ENCODE results near the gene SPTBN1.

DNA sequence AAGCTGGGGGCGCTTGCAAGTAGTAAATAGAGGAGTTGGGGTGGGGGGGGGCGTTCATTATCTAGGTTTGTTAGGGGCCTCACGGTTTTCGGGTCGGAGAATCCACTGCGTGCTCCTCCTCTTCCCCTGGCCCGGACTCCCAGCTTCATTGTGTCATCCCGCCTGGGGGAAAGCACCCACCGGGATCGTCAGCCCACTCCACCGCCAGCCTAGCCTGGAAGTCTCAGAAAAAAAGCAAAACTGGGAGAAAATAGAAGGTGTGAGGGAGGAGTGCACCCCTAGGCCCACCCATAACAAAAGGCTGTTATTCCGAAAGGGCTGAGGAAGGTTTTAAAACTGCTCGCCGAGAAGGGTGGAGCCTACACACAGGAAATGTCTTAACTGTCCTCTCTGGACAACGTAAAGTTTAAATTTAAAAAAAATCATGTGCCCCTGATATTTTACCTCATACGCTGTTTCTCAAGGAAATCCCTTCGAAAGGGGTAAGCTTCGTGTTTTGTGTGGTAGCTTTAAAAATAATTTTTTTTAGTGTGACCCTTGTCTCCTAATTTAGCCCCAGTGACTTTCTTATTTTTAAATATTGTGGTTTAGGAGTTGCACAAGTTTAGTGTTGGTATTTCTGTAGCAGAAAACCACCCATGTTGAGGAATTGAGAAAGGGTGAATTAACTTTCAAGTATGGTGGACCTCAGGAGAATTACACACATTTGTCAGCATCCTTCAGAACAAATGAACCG is 104.2 kb downstream of the SPTBN1 start:
- TF ChIP-seq, protein P1, sequence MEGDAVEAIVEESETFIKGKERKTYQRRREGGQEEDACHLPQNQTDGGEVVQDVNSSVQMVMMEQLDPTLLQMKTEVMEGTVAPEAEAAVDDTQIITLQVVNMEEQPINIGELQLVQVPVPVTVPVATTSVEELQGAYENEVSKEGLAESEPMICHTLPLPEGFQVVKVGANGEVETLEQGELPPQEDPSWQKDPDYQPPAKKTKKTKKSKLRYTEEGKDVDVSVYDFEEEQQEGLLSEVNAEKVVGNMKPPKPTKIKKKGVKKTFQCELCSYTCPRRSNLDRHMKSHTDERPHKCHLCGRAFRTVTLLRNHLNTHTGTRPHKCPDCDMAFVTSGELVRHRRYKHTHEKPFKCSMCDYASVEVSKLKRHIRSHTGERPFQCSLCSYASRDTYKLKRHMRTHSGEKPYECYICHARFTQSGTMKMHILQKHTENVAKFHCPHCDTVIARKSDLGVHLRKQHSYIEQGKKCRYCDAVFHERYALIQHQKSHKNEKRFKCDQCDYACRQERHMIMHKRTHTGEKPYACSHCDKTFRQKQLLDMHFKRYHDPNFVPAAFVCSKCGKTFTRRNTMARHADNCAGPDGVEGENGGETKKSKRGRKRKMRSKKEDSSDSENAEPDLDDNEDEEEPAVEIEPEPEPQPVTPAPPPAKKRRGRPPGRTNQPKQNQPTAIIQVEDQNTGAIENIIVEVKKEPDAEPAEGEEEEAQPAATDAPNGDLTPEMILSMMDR (IDR thresholded peaks at IDR 0.05) = peak in 4 of 6 experiments; percentile 21 to 56 (median 32)
- peak in 1 of 2 donors; percentile 68 for TF ChIP-seq POLR2A (IDR thresholded peaks at IDR 0.05)
